Measurements from ENCODE around the gene ANKRD33B.

DNA sequence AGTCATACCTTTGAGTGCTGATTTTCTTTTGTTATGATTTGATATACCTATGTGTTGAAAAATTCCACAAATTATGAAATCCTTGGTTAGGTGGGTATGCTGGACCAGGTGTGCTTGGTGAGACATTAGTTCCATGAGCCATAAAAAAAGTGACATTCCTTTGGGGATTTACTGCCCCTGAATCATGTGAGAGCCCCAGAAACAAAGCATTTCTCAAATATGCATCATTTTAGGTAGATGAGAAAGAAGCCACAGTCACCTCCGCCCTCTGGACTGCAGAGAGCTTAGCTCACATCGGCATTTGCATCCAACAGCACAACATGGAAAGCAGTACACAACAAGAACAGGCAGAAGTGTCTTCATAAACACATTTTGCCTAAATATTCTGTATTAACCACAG lies 141.9 kb downstream of the ANKRD33B start:
- TF ChIP-seq, protein P1, sequence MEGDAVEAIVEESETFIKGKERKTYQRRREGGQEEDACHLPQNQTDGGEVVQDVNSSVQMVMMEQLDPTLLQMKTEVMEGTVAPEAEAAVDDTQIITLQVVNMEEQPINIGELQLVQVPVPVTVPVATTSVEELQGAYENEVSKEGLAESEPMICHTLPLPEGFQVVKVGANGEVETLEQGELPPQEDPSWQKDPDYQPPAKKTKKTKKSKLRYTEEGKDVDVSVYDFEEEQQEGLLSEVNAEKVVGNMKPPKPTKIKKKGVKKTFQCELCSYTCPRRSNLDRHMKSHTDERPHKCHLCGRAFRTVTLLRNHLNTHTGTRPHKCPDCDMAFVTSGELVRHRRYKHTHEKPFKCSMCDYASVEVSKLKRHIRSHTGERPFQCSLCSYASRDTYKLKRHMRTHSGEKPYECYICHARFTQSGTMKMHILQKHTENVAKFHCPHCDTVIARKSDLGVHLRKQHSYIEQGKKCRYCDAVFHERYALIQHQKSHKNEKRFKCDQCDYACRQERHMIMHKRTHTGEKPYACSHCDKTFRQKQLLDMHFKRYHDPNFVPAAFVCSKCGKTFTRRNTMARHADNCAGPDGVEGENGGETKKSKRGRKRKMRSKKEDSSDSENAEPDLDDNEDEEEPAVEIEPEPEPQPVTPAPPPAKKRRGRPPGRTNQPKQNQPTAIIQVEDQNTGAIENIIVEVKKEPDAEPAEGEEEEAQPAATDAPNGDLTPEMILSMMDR (IDR thresholded peaks at IDR 0.05): no peak
- TF ChIP-seq POLR2A (IDR thresholded peaks at IDR 0.05) (no peak), POLR2AphosphoS5 (IDR thresholded peaks at IDR 0.05; ENCODE audit: insufficient read depth in 1 of 2, low read depth in 1 of 2) (no peak)

Data from vagina (tissue), 2 donors.